AG20443 (cell line): Measurements from ENCODE around the gene PVALEF.

Experiments used
- DNase-seq: peaks from one replicate; pipeline ENCODE4 v3.0.0; 2012; ENCODE audit warnings: low spot score, mixed read lengths

The PVALEF gene

DNA sequence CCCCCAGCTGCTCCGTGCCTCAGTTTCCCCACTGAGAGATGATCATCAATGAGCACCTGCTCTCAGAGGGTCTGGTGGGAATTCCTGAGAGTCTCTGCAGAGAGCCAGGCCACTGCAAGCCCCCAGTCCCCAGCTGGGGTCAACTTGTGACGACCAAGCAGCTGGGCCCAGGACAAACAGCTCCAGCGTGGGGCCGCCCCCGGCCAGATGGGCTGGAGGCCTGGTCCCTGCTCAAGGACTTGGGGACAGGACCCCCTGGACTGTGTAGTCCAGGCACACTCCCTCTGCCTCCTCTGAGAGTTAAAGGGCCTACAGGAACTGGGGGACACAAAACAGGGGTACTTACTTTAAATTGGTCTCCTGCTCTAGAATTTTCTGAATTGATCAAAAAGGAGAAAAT is 17.3 kb downstream of the PVALEF start:
- no peak for DNase-seq

- DNase-seq: no peak
Measured at GRCh38 chr17:81183316-81183715, 18.0 kb downstream of the PVALEF start.

DNA sequence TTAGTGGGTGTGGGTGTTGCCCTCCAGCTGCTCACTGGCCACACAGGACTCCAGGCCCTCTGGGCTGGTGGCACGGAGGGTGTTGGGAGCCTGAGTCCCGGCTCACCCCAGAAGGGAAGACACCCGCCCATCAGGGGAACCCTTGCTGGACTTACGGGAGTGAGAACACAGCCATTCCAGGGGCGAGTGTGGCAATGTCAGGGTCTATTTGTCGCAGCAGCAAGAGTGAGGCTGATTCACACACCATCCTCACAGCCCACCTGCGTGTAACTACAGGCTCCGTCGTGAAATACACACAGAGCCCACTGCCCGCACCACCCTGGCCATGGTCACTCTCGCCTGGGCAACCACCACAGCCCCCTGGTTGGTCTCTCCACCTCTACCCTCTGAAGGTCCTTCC is 18.5 kb downstream of the PVALEF start:
- no peak for DNase-seq

- DNase-seq: no peak
Measured at GRCh38 chr17:81184555-81184954, 19.2 kb downstream of the PVALEF start.

DNA sequence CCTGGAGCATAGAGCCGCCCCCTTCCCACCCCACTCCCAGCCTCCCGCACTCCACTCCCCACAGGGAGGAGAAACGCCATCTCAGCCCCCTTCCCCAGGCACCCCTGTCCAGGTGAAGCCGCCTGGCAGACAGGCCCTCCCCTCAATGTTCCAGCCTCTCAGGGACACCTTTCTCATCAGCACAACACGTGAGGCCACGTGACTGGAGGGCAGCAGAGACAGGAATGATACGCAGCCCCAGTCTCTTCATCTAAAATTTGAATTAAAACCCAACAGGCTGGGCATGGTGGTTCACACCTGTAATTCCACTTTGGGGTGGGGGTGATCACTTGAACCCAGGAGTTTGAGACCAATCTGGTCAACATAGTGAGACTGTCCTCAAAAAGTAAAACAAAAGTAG is 20.9 kb downstream of the PVALEF start:
- no peak for DNase-seq

DNA sequence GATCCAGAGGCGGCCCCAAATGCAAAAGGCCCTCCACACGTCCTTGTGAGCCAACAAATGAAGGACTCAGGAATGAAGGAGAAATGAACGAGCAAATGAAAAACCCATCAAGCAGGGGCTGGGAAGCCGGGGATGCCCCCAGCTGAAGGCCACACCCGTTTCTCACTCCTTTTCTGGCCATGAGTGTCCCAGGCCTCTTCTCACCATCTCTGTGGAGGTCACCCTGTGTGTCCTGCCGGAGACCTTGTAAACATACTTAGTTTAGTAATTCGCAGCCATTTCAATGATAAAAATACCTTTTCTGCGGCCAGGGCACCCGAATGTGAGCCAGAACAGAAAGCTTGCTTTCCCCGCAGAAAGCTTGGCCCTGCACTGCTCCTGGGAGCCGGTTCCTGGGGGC is 21.8 kb downstream of the PVALEF start:
- no peak for DNase-seq

DNA sequence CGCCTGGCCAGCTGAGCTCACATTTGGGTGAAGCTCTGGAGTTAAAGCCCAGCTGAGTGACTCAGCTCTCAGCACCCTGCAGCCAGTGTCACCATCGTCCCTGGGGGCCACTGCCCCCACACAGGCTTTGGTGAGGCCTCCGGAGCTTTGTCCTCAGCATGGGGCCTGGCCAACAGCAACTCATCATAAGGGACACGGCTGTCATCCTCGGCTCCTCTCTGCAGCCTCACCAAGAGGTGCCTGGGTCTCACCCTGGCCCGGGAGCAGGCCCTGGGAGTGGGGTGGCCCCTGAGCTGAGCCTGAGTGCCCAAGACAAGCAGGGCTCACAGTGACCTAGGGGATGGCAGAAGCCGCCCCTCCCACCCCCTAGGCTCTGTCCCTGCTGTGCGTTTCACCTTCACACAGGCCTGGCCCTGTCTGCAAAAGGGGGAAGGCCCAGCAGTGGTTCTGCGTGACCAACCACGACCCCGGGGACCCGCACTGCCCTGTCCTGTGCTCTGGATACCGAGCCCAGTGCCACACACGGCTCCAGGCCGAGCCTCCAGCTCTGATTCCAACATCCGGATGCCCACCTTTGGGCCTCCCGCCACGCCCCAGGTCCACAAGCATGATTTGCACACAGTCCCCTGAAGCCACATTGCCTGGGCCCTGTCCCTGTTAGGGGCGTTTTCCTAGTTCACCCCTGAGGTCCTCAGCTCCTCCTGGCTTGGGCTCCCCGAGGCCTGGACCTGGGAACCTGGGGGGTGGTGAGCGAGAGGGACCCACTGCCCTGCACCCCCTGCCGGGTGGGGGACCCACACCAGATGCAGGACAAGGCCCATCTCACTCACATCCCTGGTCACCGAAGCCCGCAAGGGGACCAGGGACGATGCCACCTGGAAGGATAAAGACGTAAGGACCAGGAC is 22.5 kb downstream of the PVALEF start:
- no peak for DNase-seq

DNA sequence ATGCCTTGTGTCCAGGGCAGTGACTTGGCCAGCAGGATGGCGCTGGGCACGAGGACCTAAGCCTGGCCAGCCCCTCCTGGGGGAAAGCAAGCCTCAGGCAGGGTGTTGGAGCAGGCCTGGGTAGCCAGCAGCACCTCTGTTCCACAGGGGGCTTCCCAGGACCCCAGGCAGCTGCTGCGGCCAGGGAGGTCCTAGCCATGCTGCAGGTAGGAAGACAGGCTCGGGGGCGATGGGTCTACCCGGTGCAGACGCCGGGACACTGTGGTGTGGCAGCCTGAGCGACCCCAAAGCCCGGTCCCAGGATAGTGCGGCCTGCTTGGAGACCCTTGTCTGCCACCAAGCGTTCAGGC is 23.2 kb downstream of the PVALEF start:
- no peak for DNase-seq

GRCh38 chr17:81189016-81189415 is 23.7 kb downstream of the PVALEF start:
- no peak for DNase-seq

DNA sequence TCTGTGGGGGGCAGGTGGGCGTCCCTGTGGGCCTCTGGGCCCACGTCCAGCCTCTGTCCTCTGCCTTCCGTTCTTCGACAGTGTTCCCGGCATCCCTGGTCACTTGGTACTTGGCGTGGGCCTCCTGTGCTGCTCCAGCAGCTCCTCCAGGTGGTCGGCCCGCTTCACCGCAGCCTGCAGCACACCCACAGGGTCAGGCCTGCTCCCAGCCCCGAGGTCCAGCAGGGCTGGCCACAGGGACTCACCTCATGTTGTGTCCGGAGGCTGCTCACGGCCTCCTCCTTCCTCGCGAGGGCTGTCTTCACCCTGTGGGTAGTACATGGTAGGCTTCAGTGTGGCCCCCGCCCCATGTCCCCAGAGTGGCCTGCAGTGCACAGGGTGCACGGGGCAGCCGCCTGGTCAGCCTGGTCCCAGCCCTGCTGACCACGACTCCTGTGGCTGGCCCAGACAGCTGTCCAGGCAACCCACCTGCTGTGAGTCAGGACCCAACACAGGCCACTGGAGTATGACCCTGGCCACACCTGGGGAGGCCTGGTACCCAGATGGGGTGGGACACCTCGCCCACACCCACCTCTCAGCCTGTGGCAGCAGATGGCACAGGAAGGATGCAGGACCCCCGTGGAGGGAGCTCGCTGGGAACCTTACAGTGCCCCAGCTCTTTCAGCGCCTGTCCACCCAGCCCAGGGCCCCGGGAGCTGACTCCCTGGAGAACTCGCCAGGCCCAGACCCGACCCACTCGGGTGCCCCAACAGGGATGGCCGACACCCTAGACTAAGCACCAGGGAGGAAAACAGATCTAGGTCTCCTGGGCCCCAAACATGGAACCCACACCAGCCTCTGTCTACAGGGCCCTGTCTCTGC is 24.6 kb downstream of the PVALEF start:
- no peak for DNase-seq

DNA sequence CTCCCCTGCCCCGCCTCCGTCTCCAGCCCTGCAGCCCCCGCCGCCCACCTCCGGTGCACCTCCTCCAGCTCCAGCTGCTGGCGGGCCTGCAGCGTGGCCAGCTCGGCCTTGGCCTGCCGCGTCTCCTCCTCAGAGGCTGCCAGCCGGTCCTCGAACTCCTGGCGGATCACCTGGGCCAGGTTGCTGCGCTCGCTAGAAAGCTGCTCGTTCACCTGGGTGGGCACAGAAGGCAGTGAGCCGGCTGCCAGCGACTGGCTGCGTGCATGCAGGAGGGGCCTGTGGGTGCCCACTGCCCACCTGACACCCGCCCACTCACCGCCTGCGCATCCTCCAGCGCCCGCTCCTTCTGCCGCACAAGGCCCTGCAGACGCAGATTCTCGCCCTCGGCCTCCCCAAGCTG is 25.3 kb downstream of the PVALEF start:
- no peak for DNase-seq

- no peak for DNase-seq
Measured at GRCh38 chr17:81191116-81191515, 25.8 kb downstream of the PVALEF start.

DNA sequence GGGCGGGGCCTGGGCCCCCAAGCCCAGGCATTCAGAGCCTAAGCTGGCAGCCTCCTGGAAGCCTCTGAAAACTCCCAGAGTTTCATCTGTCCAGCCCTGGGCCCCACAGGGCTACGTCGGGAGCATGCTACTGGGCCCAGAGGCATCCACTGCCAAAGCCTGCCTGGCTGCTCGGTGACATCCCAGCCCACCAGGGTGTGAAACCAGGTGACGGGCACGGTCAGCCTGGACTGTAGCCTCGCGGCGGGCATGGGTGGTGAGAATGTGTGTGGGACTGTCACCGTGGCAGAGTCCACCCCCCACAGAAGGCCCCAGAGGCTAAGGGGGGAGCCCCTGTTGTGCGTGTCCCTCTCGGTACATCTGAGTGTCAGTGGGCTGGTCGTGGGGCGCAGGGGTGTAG is 26.3 kb downstream of the PVALEF start:
- DNase-seq: no peak

GRCh38 chr17:81192386-81193050 is 27.2 kb downstream of the PVALEF start:
- DNase-seq: no peak

- no peak for DNase-seq
Measured at GRCh38 chr17:81193051-81193410, 27.7 kb downstream of the PVALEF start.

DNA sequence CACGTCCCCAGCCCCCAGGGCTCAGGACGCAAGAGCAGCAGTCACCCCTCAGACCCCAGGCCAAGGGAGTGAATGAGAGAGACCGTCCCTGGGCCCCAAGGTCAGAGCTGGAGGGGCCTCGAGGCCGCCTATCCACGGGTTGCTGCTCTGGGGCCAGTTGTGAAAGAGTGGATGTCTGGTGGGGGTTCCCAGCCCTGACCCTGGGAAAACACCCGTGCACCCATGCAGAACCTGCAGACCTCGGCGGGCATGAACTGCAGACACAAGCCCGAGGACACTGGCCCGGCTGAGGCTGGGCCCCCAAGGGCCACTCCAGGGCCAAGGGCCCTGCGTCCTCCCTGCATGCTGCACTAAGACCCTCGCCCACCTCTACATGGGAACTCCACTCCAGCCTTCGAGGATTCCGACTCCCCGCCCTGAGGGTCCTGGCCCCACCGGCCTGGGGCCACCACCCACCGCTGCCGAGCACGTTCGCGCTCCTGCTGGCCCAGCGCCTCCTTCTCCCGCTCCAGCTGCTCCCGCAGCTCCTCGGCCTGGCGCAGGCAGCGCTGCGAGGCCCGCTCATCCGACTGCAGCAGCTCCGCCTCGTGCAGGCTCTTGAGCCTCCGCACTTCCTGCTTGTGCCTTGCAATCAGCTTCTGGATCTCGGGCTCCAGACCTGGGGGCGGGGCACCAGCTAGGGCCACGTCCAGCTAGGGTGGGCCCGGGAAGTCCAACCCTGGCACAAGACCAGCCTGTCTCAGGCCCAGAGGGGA is 28.3 kb downstream of the PVALEF start:
- DNase-seq: no peak

DNA sequence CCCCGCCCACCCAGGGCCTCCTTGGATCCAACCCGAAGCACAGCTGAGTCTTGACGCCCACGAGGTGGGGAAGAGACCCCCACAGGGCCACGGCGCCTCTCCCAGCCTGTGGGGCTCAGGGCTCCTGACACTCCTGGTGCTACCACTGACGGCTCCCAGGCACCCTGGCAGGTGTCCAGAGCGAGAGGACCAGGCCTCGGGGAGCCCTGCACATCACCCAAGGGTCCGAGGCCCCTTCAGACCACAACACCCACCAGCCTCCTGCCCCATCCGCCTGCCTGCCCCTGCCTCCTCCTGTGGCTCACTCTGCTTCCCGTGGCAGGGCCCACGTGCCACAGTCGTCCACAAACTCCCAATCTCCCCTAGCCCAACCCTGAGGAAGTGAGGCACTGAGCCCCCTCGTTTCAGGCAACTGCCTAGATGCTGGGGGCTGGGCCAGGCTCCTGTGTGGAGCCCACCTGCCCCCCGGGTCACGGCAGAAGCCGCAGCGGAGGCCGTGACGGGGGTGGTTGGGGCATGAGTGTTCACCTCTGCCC is 29.0 kb downstream of the PVALEF start:
- no peak for DNase-seq

GRCh38 chr17:81194941-81195901 is 29.9 kb downstream of the PVALEF start:
- DNase-seq: no peak

GRCh38 chr17:81195941-81196495 is 30.7 kb downstream of the PVALEF start:
- DNase-seq: no peak
